Esophagus (tissue), 2 donors: ENCODE results near the gene NSG1. TPM values are rescaled to one million over a fixed set of nuclear protein-coding genes. Genes with fewer than 3 reads are reported as not detected.

Experiments used
- H3K27ac ChIP-seq, 2 donors: one replicate each; pipeline ENCODE4 v1.5.1; 2013; ENCODE audit warnings: low read depth in 2 of 2, mild to moderate bottlenecking in 2 of 2, inconsistent platforms in 1 of 2, low read length in 1 of 2, moderate library complexity in 1 of 2
- H3K27me3 ChIP-seq, 2 donors: one replicate each; pipeline ENCODE4 v1.6.1; 2013; ENCODE audit warnings: low read length in 2 of 2, control low read depth in 1 of 2, mild to moderate bottlenecking in 1 of 2; ENCODE audit not compliant: insufficient read depth in 2 of 2, control insufficient read depth in 1 of 2
- H3K36me3 ChIP-seq, 2 donors: one replicate each; pipeline ENCODE4 v1.6.1; 2013; ENCODE audit warnings: low read length in 1 of 2; ENCODE audit not compliant: control insufficient read depth in 2 of 2, insufficient read depth in 2 of 2
- H3K4me1 ChIP-seq, 2 donors: one replicate each; pipeline ENCODE4 v1.6.1; 2013; ENCODE audit warnings: low read length in 1 of 2; ENCODE audit not compliant: control insufficient read depth in 2 of 2, insufficient read depth in 2 of 2
- H3K4me3 ChIP-seq, 2 donors: one replicate each; pipeline ENCODE4 v1.5.1; 2013; ENCODE audit warnings: low read length in 2 of 2, mild to moderate bottlenecking in 2 of 2, low read depth in 1 of 2, moderate library complexity in 1 of 2
- H3K9me3 ChIP-seq, 2 donors: one replicate each; pipeline ENCODE4 v1.6.1; 2013; ENCODE audit warnings: mild to moderate bottlenecking in 2 of 2, low read depth in 1 of 2, low read length in 1 of 2, moderate library complexity in 1 of 2; ENCODE audit not compliant: control insufficient read depth in 2 of 2, insufficient read depth in 1 of 2
- WGBS, 2 donors: extraction: QIAGEN DNeasy Blood & Tissue Kit; methylation state at CpG; one replicate each; pipeline ENCODE4 v1.1.7; 2013; 5-methylcytosine and 5-hydroxymethylcytosine counted together
- polyA plus RNA-seq, 2 donors: library from polyadenylated mRNA; stranded (reverse); fragments of 200-250 nt; gene quantifications; one replicate each; pipeline ENCODE4 v1.2.3, GENCODE V29; 2013
- donor health status: healthy with polysubstance abuse.
- donor health status: Bipolar disorder and iron deficiency.

The NSG1 gene
- polyA plus RNA-seq, 2 donors, result 11.3 to 23.6 TPM

GRCh38 chr4:4386296-4386735 is 586 bp upstream of the NSG1 start:
- no peak overlapping the region for H3K27ac ChIP-seq
- peak overlapping the region; percentile 53 to 70 for H3K4me3 ChIP-seq
- peaks cover 4 to 16% of the 10 kb centered on the region in 2 donors for H3K4me1 ChIP-seq
- H3K9me3 ChIP-seq, result peaks cover 0 to 3% of the 10 kb centered on the region in 2 donors
- peaks cover 0 to 3% of the 10 kb centered on the region in 2 donors for H3K36me3 ChIP-seq
- H3K27me3 ChIP-seq, result no peaks in the 10 kb centered on the region
- 1% methylated on average over 28 to 36 of the region's 36 CpGs for WGBS, 2 donors

GRCh38 chr4:4387531-4388310 is 819 bp downstream of the NSG1 start:
- peaks cover 0 to 3% of the 10 kb centered on the region in 2 donors for H3K9me3 ChIP-seq
- WGBS, 2 donors, result 2 to 3% methylated on average over 58 to 62 of the region's 62 CpGs
- no peaks in the 10 kb centered on the region for H3K27me3 ChIP-seq
- H3K4me3 ChIP-seq, result peak overlapping the region; percentile 53 to 70
- peaks cover 4 to 26% of the 10 kb centered on the region in 2 donors for H3K4me1 ChIP-seq
- no peak overlapping the region for H3K27ac ChIP-seq
- peaks cover 0 to 7% of the 10 kb centered on the region in 2 donors for H3K36me3 ChIP-seq

GRCh38 chr4:4388311-4388790 is 1.4 kb downstream of the NSG1 start:
- Histone ChIP-seq H3K27me3 (no peaks in the 10 kb centered on the region), H3K27ac (no peak overlapping the region), H3K36me3 (peaks cover 0 to 7% of the 10 kb centered on the region in 2 donors), H3K4me3 (peak overlapping the region; percentile 53 to 70), H3K9me3 (peaks cover 0 to 3% of the 10 kb centered on the region in 2 donors), H3K4me1 (peaks cover 4 to 31% of the 10 kb centered on the region in 2 donors)
- 22 to 26% methylated on average over 8 of the region's 8 CpGs for WGBS, 2 donors

- 64 to 66% methylated on average over 17 to 18 of the region's 18 CpGs for WGBS, 2 donors
- Histone ChIP-seq H3K9me3 (peaks cover 0 to 3% of the 10 kb centered on the region in 2 donors), H3K27ac (no peak overlapping the region), H3K4me1 (peaks cover 4 to 36% of the 10 kb centered on the region in 2 donors), H3K27me3 (no peaks in the 10 kb centered on the region), H3K36me3 (peaks cover 0 to 7% of the 10 kb centered on the region in 2 donors), H3K4me3 (no peak overlapping the region)
Measured at GRCh38 chr4:4388836-4389575, 2.1 kb downstream of the NSG1 start.

GRCh38 chr4:4390046-4390445 is 3.1 kb downstream of the NSG1 start:
- WGBS, 2 donors, result 63 to 74% methylated on average over 7 of the region's 7 CpGs
- Histone ChIP-seq H3K27ac (no peak overlapping the region), H3K9me3 (peaks cover 0 to 3% of the 10 kb centered on the region in 2 donors), H3K4me1 (peaks cover 4 to 41% of the 10 kb centered on the region in 2 donors), H3K36me3 (peaks cover 0 to 7% of the 10 kb centered on the region in 2 donors), H3K4me3 (no peak overlapping the region), H3K27me3 (no peaks in the 10 kb centered on the region)

GRCh38 chr4:4390515-4391240 is 3.8 kb downstream of the NSG1 start:
- Histone ChIP-seq H3K27ac (no peak overlapping the region), H3K4me1 (peaks cover 4 to 40% of the 10 kb centered on the region in 2 donors), H3K36me3 (peaks cover 0 to 7% of the 10 kb centered on the region in 2 donors), H3K9me3 (peaks cover 0 to 3% of the 10 kb centered on the region in 2 donors), H3K4me3 (no peak overlapping the region), H3K27me3 (no peaks in the 10 kb centered on the region)
- 80 to 81% methylated on average over 11 of the region's 11 CpGs for WGBS, 2 donors

GRCh38 chr4:4391866-4392265 is 5.0 kb downstream of the NSG1 start:
- Histone ChIP-seq H3K4me1 (peaks cover 4 to 35% of the 10 kb centered on the region in 2 donors), H3K27me3 (no peaks in the 10 kb centered on the region)

GRCh38 chr4:4392501-4393183 is 5.7 kb downstream of the NSG1 start:
- Histone ChIP-seq H3K27ac (peak overlapping the region; percentile 2 to 55), H3K4me3 (no peak overlapping the region), H3K9me3 (no peaks in the 10 kb centered on the region), H3K4me1 (peaks cover under 1 to 33% of the 10 kb centered on the region in 2 donors), H3K36me3 (peaks cover 0 to 11% of the 10 kb centered on the region in 2 donors), H3K27me3 (no peaks in the 10 kb centered on the region)
- 54 to 71% methylated on average over 13 of the region's 13 CpGs for WGBS, 2 donors

More at GRCh38 chr4:4391866-4392265, 5.0 kb downstream of the NSG1 start:
- Histone ChIP-seq H3K27ac (peak overlapping the region in 1 of 2 donors; percentile 55), H3K36me3 (peaks cover 0 to 7% of the 10 kb centered on the region in 2 donors), H3K4me3 (no peak overlapping the region), H3K9me3 (peaks cover 0 to 1% of the 10 kb centered on the region in 2 donors)
- 76 to 80% methylated on average over 4 of the region's 4 CpGs for WGBS, 2 donors
